ENCODE data around the gene PPM1E. TPM values are rescaled to one million over a fixed set of nuclear protein-coding genes. Genes with fewer than 3 reads are reported as not detected.

PPM1E gene
- total and polyA plus RNA-seq, 2 of the 8 experiments (the other 6 are each of a cell fraction or from before 2014, with no cell fraction given), result 5.0 to 10.4 TPM

GRCh38 chr17:58991718-58992331 lies 236.2 kb downstream of the PPM1E start (continued):
- TF ChIP-seq CHD7 (IDR thresholded peaks at IDR 0.05; ENCODE audit: insufficient replicate concordance, low read length) (no peak), USF2 (IDR thresholded peaks at IDR 0.05; ENCODE audit: low read length) (no peak), HDAC6 (IDR thresholded peaks at IDR 0.05; ENCODE audit: low read depth, low read length) (no peak), TEAD4 (IDR thresholded peaks at IDR 0.05; ENCODE audit: low read depth, low read length) (no peak), RAD21 (IDR thresholded peaks at IDR 0.05 in 1 of 2, conservative IDR thresholded peaks at IDR 0.05 in 1 of 2; ENCODE audit: low read depth in 2 of 2, low read length in 2 of 2) (no peak)

All from H1 (cell line).